CD14-positive monocyte (primary cell): Measurements from ENCODE around the gene NUP62. TPM values are rescaled to one million over a fixed set of nuclear protein-coding genes. Genes with fewer than 3 reads are reported as not detected.

Experiments
- DNase-seq, 3 donors: peaks; one replicate each; pipeline ENCODE4 v3.0.0-alpha.2; 2011 to 2022
- H2AFZ ChIP-seq: 2 replicates; pipeline ENCODE4 v1.6.0; 2012; ENCODE audit warnings: mild to moderate bottlenecking, low read depth, low read length, inconsistent platforms; ENCODE audit not compliant: insufficient read depth, poor library complexity, severe bottlenecking
- H3K27ac ChIP-seq, 2 donors: 1 replicate in 1 of 2; 2 replicates in 1 of 2; pipeline ENCODE4 v1.5.1; 2012 to 2013; ENCODE audit warnings: low read length in 2 of 2, control low read depth in 1 of 2, inconsistent platforms in 1 of 2, low read depth in 1 of 2, mild to moderate bottlenecking in 1 of 2
- H3K27me3 ChIP-seq, 2 donors: one replicate each; pipeline versions ENCODE4 v1.6.0 to v1.6.1; 2011 to 2013; ENCODE audit warnings: low read length in 2 of 2; ENCODE audit not compliant: control insufficient read depth in 2 of 2, insufficient read depth in 2 of 2
- H3K36me3 ChIP-seq, 2 donors: replicated peaks in 1 of 2; 1 replicate in 1 of 2; 2 replicates in 1 of 2; pipeline versions ENCODE4 v1.5.1 to v1.6.1; 2012 to 2013; ENCODE audit warnings: low read length in 2 of 2, control low read depth in 1 of 2, inconsistent platforms in 1 of 2, mild to moderate bottlenecking in 1 of 2; ENCODE audit not compliant: insufficient read depth in 2 of 2, control insufficient read depth in 1 of 2
- H3K4me1 ChIP-seq, 2 donors: 1 replicate in 1 of 2; 2 replicates in 1 of 2; pipeline versions ENCODE4 v1.5.1 to v1.6.1; 2012 to 2013; ENCODE audit warnings: low read length in 2 of 2, control low read depth in 1 of 2, inconsistent platforms in 1 of 2, mild to moderate bottlenecking in 1 of 2, moderate library complexity in 1 of 2; ENCODE audit not compliant: insufficient read depth in 2 of 2, control insufficient read depth in 1 of 2
- H3K4me2 ChIP-seq: replicated peaks from 2 replicates; pipeline ENCODE3; 2012; ENCODE audit warnings: low read length, moderate library complexity, mild to moderate bottlenecking; ENCODE audit not compliant: poor library complexity, severe bottlenecking; ENCODE audit errors: extremely low read depth
- H3K4me3 ChIP-seq, 3 experiments: fragments of 200-600 bp in 1 of 3; sonication (generic) in 1 of 3; replicated peaks in 1 of 3; 1 replicate in 2 of 3; 2 replicates in 1 of 3; pipeline ENCODE4 v1.5.1; 2011 to 2013; ENCODE audit warnings: low read length in 3 of 3, mild to moderate bottlenecking in 3 of 3, control low read depth in 2 of 3, low read depth in 2 of 3, inconsistent platforms in 1 of 3, moderate library complexity in 1 of 3
- H3K79me2 ChIP-seq: 2 replicates; pipeline ENCODE4 v1.6.0; 2012; ENCODE audit warnings: mild to moderate bottlenecking, control low read depth, inconsistent platforms, low read length, moderate library complexity; ENCODE audit not compliant: insufficient read depth
- H3K9ac ChIP-seq: 2 replicates; pipeline ENCODE4 v1.6.0; 2017; ENCODE audit warnings: low read length, mild to moderate bottlenecking; ENCODE audit not compliant: insufficient read depth, poor library complexity, severe bottlenecking
- H3K9me3 ChIP-seq, 2 donors: replicated peaks in 1 of 2; 1 replicate in 1 of 2; 2 replicates in 1 of 2; pipeline versions ENCODE4 v1.5.1 to v1.6.1; 2012 to 2013; ENCODE audit warnings: low read length in 2 of 2, control low read depth in 1 of 2; ENCODE audit not compliant: control insufficient read depth in 1 of 2, insufficient read depth in 1 of 2
- H4K20me1 ChIP-seq: 2 replicates; pipeline ENCODE4 v1.6.0; 2012; ENCODE audit warnings: mild to moderate bottlenecking, low read length, control low read depth, moderate library complexity; ENCODE audit not compliant: insufficient read depth
- H3K27ac Mint-ChIP-seq, 7 donors: one replicate each; pipeline ENCODE4 v1.8.0; 2020; ENCODE audit warnings: mild to moderate bottlenecking in 7 of 7, mixed read lengths in 7 of 7, moderate library complexity in 6 of 7, inconsistent platforms in 2 of 7
- H3K27me3 Mint-ChIP-seq, 3 donors: one replicate each; pipeline ENCODE4 v1.8.0; 2021 to 2022; ENCODE audit warnings: low read depth in 3 of 3, mild to moderate bottlenecking in 3 of 3, mixed read lengths in 3 of 3, moderate library complexity in 3 of 3, inconsistent platforms in 1 of 3
- H3K36me3 Mint-ChIP-seq, 2 donors: one replicate each; pipeline ENCODE4 v1.8.0; 2020; ENCODE audit warnings: mixed read lengths in 2 of 2, inconsistent platforms in 1 of 2, mild to moderate bottlenecking in 1 of 2
- H3K4me1 Mint-ChIP-seq: one replicate; pipeline ENCODE4 v1.8.0; 2020; ENCODE audit warnings: mild to moderate bottlenecking, mixed read lengths
- H3K4me3 Mint-ChIP-seq, 2 donors: one replicate each; pipeline ENCODE4 v1.8.0; 2020; ENCODE audit warnings: mild to moderate bottlenecking in 2 of 2, mixed read lengths in 2 of 2, moderate library complexity in 1 of 2
- H3K9me3 Mint-ChIP-seq, 7 donors: one replicate each; pipeline ENCODE4 v1.8.0; 2020 to 2022; ENCODE audit warnings: mixed read lengths in 7 of 7, mild to moderate bottlenecking in 6 of 7, moderate library complexity in 6 of 7, inconsistent platforms in 2 of 7
- WGBS: methylation state at CpG from one replicate; pipeline ENCODE4 v1.1.5; 2013; ENCODE audit warnings: missing lambda C conversion rate; ENCODE audit not compliant: insufficient coverage; 5-methylcytosine and 5-hydroxymethylcytosine counted together
- intact Hi-C, 2 donors: fragments of 100-400 bp; cut with micrococcal nuclease; formaldehyde crosslinking; loops; one replicate each; pipeline versions ENCODE4 v1.15.0 to v1.15.1; 2023
- polyA plus RNA-seq, 3 donors: library from polyadenylated mRNA; depleted of rRNA in 1 of 3; unstranded in 2 of 3; stranded (reverse) in 1 of 3; fragments of 300-500 nt in 2 of 3; fragments of >200 nt in 1 of 3; fragmentation: Illumina TruSeq in 2 of 3; gene quantifications; 1 replicate in 2 of 3; 2 replicates in 1 of 3; pipeline ENCODE4 v1.2.3, GENCODE V29; 2012 to 2021
- TF ChIP-seq, protein P1 (sequence below): fragments of 200-600 bp; IDR thresholded peaks from one replicate; pipeline ENCODE4 v1.8.0; 2022; ENCODE audit warnings: antibody characterized with exemption, mild to moderate bottlenecking

Gene NUP62
- polyA plus RNA-seq, 3 donors, result 32.3 to 62.2 (median 48.6) TPM

DNA sequence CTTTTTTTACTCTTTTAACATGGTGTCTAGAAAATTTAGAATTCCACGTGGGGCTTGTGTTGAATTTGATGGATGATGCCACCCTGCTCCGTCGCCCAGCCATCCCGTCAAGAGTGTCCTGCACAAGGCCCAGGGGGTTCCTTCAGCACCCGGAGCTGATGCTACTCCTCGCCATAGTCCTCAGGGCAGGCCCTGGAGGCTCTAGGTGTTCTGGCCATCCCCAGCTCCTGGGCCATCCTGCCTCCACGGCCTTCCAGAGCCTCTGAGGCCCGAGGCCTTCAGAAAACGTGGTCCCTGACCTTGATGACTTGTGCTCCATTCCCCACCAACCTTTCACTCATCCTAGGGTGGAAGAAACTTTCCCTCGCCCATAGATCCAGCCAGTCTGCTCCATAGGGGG lies 55.5 kb downstream of the NUP62 start:
- Mint-ChIP-seq H3K9me3 (peaks cover 0 to under 1% (median 0%) of the 10 kb centered on the region in 7 donors), H3K4me3 (no peak overlapping the region), H3K27me3 (peaks cover 0 to 3% (median 0%) of the 10 kb centered on the region in 3 donors), H3K36me3 (peaks cover 16 to 41% of the 10 kb centered on the region in 2 donors), H3K4me1 (peaks cover 34% of the 10 kb centered on the region), H3K27ac (no peak overlapping the region)
- H3K4me2 ChIP-seq, result no peak overlapping the region
- peaks cover 33% of the 10 kb centered on the region for H3K79me2 ChIP-seq
- TF ChIP-seq, protein P1, sequence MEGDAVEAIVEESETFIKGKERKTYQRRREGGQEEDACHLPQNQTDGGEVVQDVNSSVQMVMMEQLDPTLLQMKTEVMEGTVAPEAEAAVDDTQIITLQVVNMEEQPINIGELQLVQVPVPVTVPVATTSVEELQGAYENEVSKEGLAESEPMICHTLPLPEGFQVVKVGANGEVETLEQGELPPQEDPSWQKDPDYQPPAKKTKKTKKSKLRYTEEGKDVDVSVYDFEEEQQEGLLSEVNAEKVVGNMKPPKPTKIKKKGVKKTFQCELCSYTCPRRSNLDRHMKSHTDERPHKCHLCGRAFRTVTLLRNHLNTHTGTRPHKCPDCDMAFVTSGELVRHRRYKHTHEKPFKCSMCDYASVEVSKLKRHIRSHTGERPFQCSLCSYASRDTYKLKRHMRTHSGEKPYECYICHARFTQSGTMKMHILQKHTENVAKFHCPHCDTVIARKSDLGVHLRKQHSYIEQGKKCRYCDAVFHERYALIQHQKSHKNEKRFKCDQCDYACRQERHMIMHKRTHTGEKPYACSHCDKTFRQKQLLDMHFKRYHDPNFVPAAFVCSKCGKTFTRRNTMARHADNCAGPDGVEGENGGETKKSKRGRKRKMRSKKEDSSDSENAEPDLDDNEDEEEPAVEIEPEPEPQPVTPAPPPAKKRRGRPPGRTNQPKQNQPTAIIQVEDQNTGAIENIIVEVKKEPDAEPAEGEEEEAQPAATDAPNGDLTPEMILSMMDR, result no peak
- no peak overlapping the region for H3K27ac ChIP-seq
- intact Hi-C loops, result no loop called here
- no peaks in the 10 kb centered on the region for H3K9me3 ChIP-seq
- peaks cover 34 to 39% of the 10 kb centered on the region in 2 donors for H3K4me1 ChIP-seq
- whole genome bisulfite sequencing, result 98% methylated on average over 6 of the region's 10 CpGs
- H3K27me3 ChIP-seq, result no peaks in the 10 kb centered on the region
- peaks cover 10% of the 10 kb centered on the region for H4K20me1 ChIP-seq
- no peak overlapping the region for H3K4me3 ChIP-seq
- H2AFZ ChIP-seq, result no peak overlapping the region
- no peak for DNase-seq
- H3K36me3 ChIP-seq, result no peaks in the 10 kb centered on the region
- H3K9ac ChIP-seq, result no peak overlapping the region

- H4K20me1 ChIP-seq, result peaks cover 4% of the 10 kb centered on the region
- no peak overlapping the region for H3K4me3 ChIP-seq
- TF ChIP-seq, protein P1, result no peak
- Mint-ChIP-seq H3K27me3 (peaks cover 0 to 3% (median 0%) of the 10 kb centered on the region in 3 donors), H3K9me3 (no peaks in the 10 kb centered on the region), H3K27ac (peak overlapping the region in 1 of 7 donors; percentile 32), H3K36me3 (peaks cover 15 to 38% of the 10 kb centered on the region in 2 donors), H3K4me1 (peaks cover 34% of the 10 kb centered on the region), H3K4me3 (no peak overlapping the region)
- 96% methylated on average over 26 of the region's 29 CpGs for WGBS
- no peak for DNase-seq
- no peak overlapping the region for H3K4me2 ChIP-seq
- no peak overlapping the region for H3K9ac ChIP-seq
- peaks cover 34 to 39% of the 10 kb centered on the region in 2 donors for H3K4me1 ChIP-seq
- no peaks in the 10 kb centered on the region for H3K9me3 ChIP-seq
- no peaks in the 10 kb centered on the region for H3K27me3 ChIP-seq
- intact Hi-C loops, result no loop called here
- H2AFZ ChIP-seq, result no peak overlapping the region
- no peak overlapping the region for H3K27ac ChIP-seq
- H3K36me3 ChIP-seq, result no peaks in the 10 kb centered on the region
- H3K79me2 ChIP-seq, result peaks cover 28% of the 10 kb centered on the region
Measured at GRCh38 chr19:49873129-49873521, 56.2 kb downstream of the NUP62 start.
